Lower lobe of right lung (tissue), 2 donors: ENCODE data around the gene LRRC71. TPM values are rescaled to one million over a fixed set of nuclear protein-coding genes. Genes with fewer than 3 reads are reported as not detected.

Experiments used
- ATAC-seq, 2 donors: fragments of 200-7000 bp; cut with Tn5 transposase; one replicate each; pipeline ENCODE4 v1.9.1; 2020 to 2022; ENCODE audit warnings: mild to moderate bottlenecking in 2 of 2, moderate library complexity in 2 of 2
- DNase-seq: peaks from one replicate; pipeline ENCODE4 v3.0.0-alpha.2; 2020
- H3K27ac ChIP-seq: fragments of 200-600 bp; one replicate; pipeline ENCODE4 v1.8.0; 2022
- H3K27me3 ChIP-seq: fragments of 200-600 bp; one replicate; pipeline ENCODE4 v1.8.0; 2022; ENCODE audit warnings: low read depth
- H3K36me3 ChIP-seq: fragments of 200-600 bp; one replicate; pipeline ENCODE4 v1.8.0; 2022; ENCODE audit warnings: mild to moderate bottlenecking
- H3K4me1 ChIP-seq: fragments of 200-600 bp; one replicate; pipeline ENCODE4 v1.8.0; 2022
- H3K4me3 ChIP-seq: fragments of 200-600 bp; one replicate; pipeline ENCODE4 v1.8.0; 2022; ENCODE audit warnings: mild to moderate bottlenecking
- H3K9me3 ChIP-seq: fragments of 200-600 bp; one replicate; pipeline ENCODE4 v1.8.0; 2022
- CTCF ChIP-seq: fragments of 200-600 bp; IDR thresholded peaks from one replicate; pipeline ENCODE4 v1.8.0; 2022; ENCODE audit warnings: antibody characterized with exemption, mild to moderate bottlenecking
- intact Hi-C: fragments of 100-400 bp; cut with DNase I; formaldehyde crosslinking; loops from one replicate; pipeline ENCODE4 v1.11.0; 2022
- total RNA-seq: library from RNA; stranded (reverse); fragmentation: NEBNext Ultra II Directional; extraction: Animal tissue kit (Norgen Biotek cat#: 25700); gene quantifications from one replicate; pipeline ENCODE4 v1.2.1, GENCODE V29; 2021
- donor health status: DM: no; HTN: yes; CAD: no; lungs with severe emphysema.

Gene LRRC71
- total RNA-seq, 1 donor from 2014 or later, result 5.3 TPM

GRCh38 chr1:156899956-156900718 lies 20.3 kb upstream of the LRRC71 start:
- intact Hi-C loops, result no loop called here
- Histone ChIP-seq H3K27ac (no peak overlapping the region), H3K4me1 (peaks cover 62% of the 10 kb centered on the region), H3K9me3 (no peaks in the 10 kb centered on the region), H3K4me3 (no peak overlapping the region), H3K27me3 (no peaks in the 10 kb centered on the region), H3K36me3 (no peaks in the 10 kb centered on the region)
- ATAC-seq (no peak), DNase-seq (peak; percentile 17)
- no peak for TF ChIP-seq CTCF

DNA sequence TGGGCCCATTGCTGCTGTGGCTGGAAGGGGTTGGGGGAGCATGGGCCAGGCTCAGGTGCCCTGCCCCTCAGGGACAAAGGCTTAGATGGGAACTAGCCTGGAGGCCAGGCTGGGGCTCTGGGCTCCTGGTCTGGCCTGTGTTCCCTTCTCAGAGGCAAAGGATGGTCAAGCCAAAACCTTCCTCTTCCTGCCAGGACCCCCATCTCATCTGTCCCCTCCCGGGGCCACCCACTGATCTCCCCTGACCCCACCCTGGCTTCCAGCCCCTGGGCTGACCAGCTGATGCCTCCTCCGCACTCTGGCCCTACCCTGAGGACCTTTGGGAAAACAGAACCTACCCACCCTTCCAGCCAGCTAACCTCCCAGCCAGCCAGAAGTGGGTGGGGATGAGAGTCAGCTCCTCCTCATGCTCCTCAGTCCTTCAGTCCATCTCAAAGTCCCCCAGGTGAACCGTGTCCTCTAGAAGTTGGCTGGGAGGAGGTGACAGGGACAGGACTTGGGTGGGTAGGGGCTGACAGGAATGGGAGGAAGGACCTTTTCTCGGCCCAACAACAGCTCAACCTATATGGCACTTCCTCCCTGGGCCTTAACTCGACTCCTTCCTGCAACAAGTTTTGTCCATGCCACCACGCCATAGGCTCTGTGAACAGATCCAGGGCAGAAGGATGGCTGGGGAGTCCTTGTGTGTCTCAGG lies 19.4 kb upstream of the LRRC71 start:
- H3K4me3 ChIP-seq, result no peak overlapping the region
- H3K9me3 ChIP-seq, result no peaks in the 10 kb centered on the region
- ATAC-seq (no peak), DNase-seq (peak; percentile 42)
- H3K27ac ChIP-seq, result no peak overlapping the region
- H3K27me3 ChIP-seq, result no peaks in the 10 kb centered on the region
- H3K36me3 ChIP-seq, result peaks cover 4% of the 10 kb centered on the region
- H3K4me1 ChIP-seq, result peaks cover 54% of the 10 kb centered on the region
- no peak for TF ChIP-seq CTCF
- intact Hi-C loops, result no loop called here

DNA sequence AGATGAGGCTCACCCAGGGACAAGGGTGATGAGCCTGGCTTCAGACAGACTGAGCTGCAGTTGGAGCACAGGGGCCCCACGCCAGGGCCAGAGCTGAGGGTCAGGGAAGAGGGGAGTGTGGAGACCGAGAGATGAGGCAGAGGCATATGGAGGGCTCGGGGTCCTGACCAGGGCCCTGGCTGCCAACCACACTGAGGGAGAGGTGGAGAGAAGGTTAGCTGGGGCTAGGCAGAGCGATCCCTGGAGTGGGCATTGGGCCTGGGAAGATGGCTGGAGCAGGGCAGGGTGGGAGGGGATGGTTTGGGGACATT lies 18.9 kb upstream of the LRRC71 start:
- no peak overlapping the region for H3K4me3 ChIP-seq

DNA sequence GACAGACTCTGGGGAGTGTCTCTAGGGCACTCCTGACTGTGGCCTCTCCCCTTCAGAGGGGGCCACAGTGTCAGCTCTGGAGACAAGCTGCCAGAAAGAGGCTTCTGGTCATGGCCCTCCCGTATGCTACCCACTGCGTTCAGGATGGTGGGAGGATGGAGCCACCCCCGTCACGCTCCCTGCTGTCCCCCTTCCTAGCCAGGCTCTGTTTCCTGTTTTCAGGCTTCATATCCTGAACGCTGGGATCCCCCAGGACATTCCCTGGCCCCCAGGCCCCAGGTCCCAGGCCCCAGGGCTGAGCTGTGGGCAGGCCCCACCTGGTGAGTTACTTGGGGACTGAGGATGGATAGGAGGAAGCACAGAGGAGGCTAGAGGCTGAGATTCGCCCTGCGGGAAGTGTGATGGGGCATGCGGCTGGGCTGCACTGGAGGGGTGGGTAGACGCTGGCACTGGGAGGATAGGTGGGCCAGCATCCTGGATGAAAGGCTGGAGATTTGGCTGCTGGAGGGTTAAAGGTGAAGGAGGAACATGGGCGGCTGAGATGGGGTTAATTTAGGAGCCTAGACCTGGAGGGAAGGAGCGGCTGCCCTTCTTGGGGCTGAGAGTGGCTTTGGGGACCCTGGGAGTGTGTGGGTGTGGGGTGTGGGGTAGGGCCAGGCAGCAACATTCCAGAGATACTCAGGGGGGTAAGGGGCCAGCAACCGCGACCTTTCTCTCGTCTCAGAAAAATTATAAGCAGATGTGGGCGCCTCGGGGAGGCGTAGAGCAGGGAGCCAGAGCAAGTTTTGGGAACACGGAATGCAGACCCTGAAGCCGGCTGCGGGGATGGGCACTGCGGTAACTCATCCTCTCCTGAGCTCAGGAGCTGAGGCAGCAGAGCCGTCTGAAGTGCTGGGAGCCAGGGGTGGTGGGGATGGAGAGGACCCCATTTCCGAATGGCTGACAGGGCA lies 18.2 kb upstream of the LRRC71 start:
- DNase-seq (peak; percentile 28), ATAC-seq (no peak)
- peaks cover 48% of the 10 kb centered on the region for H3K4me1 ChIP-seq
- TF ChIP-seq CTCF, result no peak
- H3K9me3 ChIP-seq, result no peaks in the 10 kb centered on the region
- no peak overlapping the region for H3K4me3 ChIP-seq
- intact Hi-C loops, result no loop called here
- H3K36me3 ChIP-seq, result peaks cover 14% of the 10 kb centered on the region
- no peaks in the 10 kb centered on the region for H3K27me3 ChIP-seq
- no peak overlapping the region for H3K27ac ChIP-seq

More for the DNA sequence above, 18.9 kb upstream of the LRRC71 start:
- Histone ChIP-seq H3K9me3 (no peaks in the 10 kb centered on the region), H3K27ac (no peak overlapping the region), H3K4me1 (peaks cover 49% of the 10 kb centered on the region), H3K27me3 (no peaks in the 10 kb centered on the region), H3K36me3 (peaks cover 9% of the 10 kb centered on the region)
- TF ChIP-seq CTCF, result no peak
- ATAC-seq (no peak), DNase-seq (peak; percentile 26)
- intact Hi-C loops, result no loop called here

DNA sequence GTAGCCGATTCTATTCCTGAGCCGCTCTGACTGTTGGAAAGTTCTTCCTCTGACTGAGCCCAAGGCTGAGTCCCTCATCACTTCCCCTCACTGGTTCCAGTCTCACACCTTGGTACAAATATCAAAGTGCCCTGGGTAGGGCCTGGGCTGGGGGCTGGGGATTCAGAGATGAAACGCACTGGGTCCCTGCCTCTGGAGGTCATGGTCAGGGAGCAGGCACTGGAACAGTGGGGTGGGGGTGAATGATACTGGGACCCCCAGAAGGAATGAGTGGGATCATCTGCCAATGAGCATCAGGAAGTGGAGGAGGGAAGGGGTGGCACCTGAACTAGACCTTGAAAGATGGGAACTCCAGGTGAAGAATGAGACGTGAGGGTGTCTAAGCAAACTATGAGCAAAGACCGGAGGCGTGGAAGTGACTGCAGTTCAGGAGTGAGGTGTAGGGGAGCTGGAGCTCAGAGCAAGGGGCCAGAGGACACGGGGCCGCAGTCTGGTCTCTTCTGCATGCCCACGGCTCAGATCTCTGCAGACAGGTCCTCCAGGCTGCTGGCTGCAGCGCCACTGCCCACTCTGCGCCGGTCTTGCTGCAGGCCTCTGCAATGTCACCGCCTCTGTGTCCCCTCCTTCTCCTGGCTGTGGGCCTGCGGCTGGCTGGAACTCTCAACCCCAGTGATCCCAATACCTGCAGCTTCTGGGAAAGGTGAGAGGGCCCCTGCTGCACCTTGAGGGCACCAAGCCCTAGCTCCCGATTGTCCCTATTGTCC lies 16.9 kb upstream of the LRRC71 start:
- peak; percentile 39 for DNase-seq
- Histone ChIP-seq H3K4me3 (no peak overlapping the region), H3K27me3 (no peaks in the 10 kb centered on the region), H3K27ac (no peak overlapping the region), H3K4me1 (peaks cover 39% of the 10 kb centered on the region), H3K9me3 (no peaks in the 10 kb centered on the region), H3K36me3 (peaks cover 14% of the 10 kb centered on the region)
- intact Hi-C loops, result no loop called here
- no peak for ATAC-seq
- TF ChIP-seq CTCF, result no peak
